B cell (primary cell): ENCODE results near the gene RUVBL2. TPM values are rescaled to one million over a fixed set of nuclear protein-coding genes. Genes with fewer than 3 reads are reported as not detected.

Source experiments
- ATAC-seq: fragments of 200-7000 bp; cut with Tn5 transposase; one replicate; pipeline ENCODE4 v1.10.0; 2021; ENCODE audit warnings: low read depth, mild to moderate bottlenecking, moderate number of reproducible peaks, moderate library complexity
- CTCF ChIA-PET: fragments of 350-600 bp; sonication (Branson Sonifier 250); formaldehyde crosslinking; loops from one replicate; lab custom pipeline; 2021; ENCODE audit warnings: antibody characterized with exemption, inconsistent platforms; lab: Charles Lee
- POLR2A ChIA-PET: fragments of 350-600 bp; sonication (Branson Sonifier 250); formaldehyde crosslinking; loops from one replicate; lab custom pipeline; 2021; ENCODE audit warnings: antibody characterized with exemption; lab: Charles Lee
- DNase-seq: peaks from one replicate; pipeline ENCODE4 v3.0.0; 2013
- H2AFZ ChIP-seq: 2 replicates; pipeline ENCODE4 v1.6.1; 2012; ENCODE audit warnings: mild to moderate bottlenecking, low read depth, low read length; ENCODE audit not compliant: insufficient read depth, poor library complexity, severe bottlenecking
- H3K27ac ChIP-seq, 2 donors: 1 replicate in 1 of 2; 2 replicates in 1 of 2; pipeline ENCODE4 v1.5.1; 2012 to 2013; ENCODE audit warnings: low read length in 2 of 2, mild to moderate bottlenecking in 2 of 2, moderate library complexity in 1 of 2
- H3K27me3 ChIP-seq, 4 experiments: fragments of 200-600 bp in 1 of 4; sonication (generic) in 1 of 4; replicated peaks in 1 of 4; 1 replicate in 2 of 4; 2 replicates in 2 of 4; pipeline versions ENCODE4 v1.6.1 to v1.7.0; 2013 to 2016; ENCODE audit warnings: low read length in 3 of 4, mild to moderate bottlenecking in 2 of 4, mixed read lengths in 1 of 4, moderate library complexity in 1 of 4; ENCODE audit not compliant: insufficient read depth in 4 of 4, control insufficient read depth in 3 of 4; ENCODE audit errors: control extremely low read depth in 1 of 4
- H3K36me3 ChIP-seq, 2 experiments: replicated peaks in 1 of 2; 1 replicate in 1 of 2; 2 replicates in 1 of 2; pipeline versions ENCODE4 v1.6.1 to v1.7.1; 2013; ENCODE audit warnings: low read length in 1 of 2; ENCODE audit not compliant: insufficient read depth in 2 of 2, control insufficient read depth in 1 of 2; ENCODE audit errors: control extremely low read depth in 1 of 2, extremely low read depth in 1 of 2
- H3K4me1 ChIP-seq, 2 donors: fragments of 200-600 bp in 1 of 2; sonication (generic) in 1 of 2; 1 replicate in 1 of 2; 2 replicates in 1 of 2; pipeline versions ENCODE4 v1.5.1 to v1.6.1; 2013 to 2017; ENCODE audit warnings: low read length in 2 of 2; ENCODE audit not compliant: control insufficient read depth in 2 of 2, insufficient read depth in 2 of 2
- H3K4me2 ChIP-seq: replicated peaks from 2 replicates; pipeline ENCODE3; 2012; ENCODE audit warnings: mild to moderate bottlenecking, low read depth, low read length; ENCODE audit not compliant: poor library complexity, severe bottlenecking
- H3K4me3 ChIP-seq, 5 experiments: fragments of 200-600 bp in 1 of 5; sonication (generic) in 1 of 5; 1 replicate in 3 of 5; 2 replicates in 2 of 5; pipeline versions ENCODE4 v1.5.1 to v1.7.0; 2011 to 2016; ENCODE audit warnings: low read length in 4 of 5, mild to moderate bottlenecking in 4 of 5, low read depth in 2 of 5, control low read depth in 1 of 5, moderate library complexity in 1 of 5; ENCODE audit not compliant: insufficient read depth in 1 of 5; ENCODE audit errors: control extremely low read depth in 1 of 5, extremely low read depth in 1 of 5
- H3K79me2 ChIP-seq: fragments of 200-600 bp; sonication (generic); one replicate; pipeline ENCODE4 v1.6.0; 2016; ENCODE audit warnings: low read length; ENCODE audit not compliant: control insufficient read depth, insufficient read depth
- H3K9ac ChIP-seq: fragments of 200-600 bp; sonication (generic); 2 replicates; pipeline ENCODE4 v1.6.1; 2017; ENCODE audit warnings: mild to moderate bottlenecking, low read length, moderate library complexity
- H3K9me3 ChIP-seq, 3 donors: one replicate each; pipeline versions ENCODE4 v1.6.1 to v1.7.1; 2013; ENCODE audit warnings: low read length in 2 of 3; ENCODE audit not compliant: control insufficient read depth in 2 of 3, insufficient read depth in 1 of 3; ENCODE audit errors: control extremely low read depth in 1 of 3
- H4K20me1 ChIP-seq: 2 replicates; pipeline ENCODE4 v1.6.0; 2012; ENCODE audit warnings: mild to moderate bottlenecking, low read length; ENCODE audit not compliant: insufficient read depth, control insufficient read depth, poor library complexity, severe bottlenecking
- H3K27ac Mint-ChIP-seq: one replicate; pipeline ENCODE4 v1.8.0; 2021; ENCODE audit warnings: mixed read lengths
- H3K27me3 Mint-ChIP-seq: one replicate; pipeline ENCODE4 v1.8.0; 2021; ENCODE audit warnings: mixed read lengths
- H3K4me1 Mint-ChIP-seq: one replicate; pipeline ENCODE4 v1.8.0; 2021; ENCODE audit warnings: mixed read lengths
- H3K4me3 Mint-ChIP-seq: one replicate; pipeline ENCODE4 v1.8.0; 2021; ENCODE audit warnings: mixed read lengths
- H3K9me3 Mint-ChIP-seq: one replicate; pipeline ENCODE4 v1.8.0; 2022; ENCODE audit warnings: mixed read lengths; ENCODE audit not compliant: insufficient read depth
- EZH2 ChIP-seq: IDR thresholded peaks from 2 replicates; pipeline ENCODE4 v1.6.1; 2012; ENCODE audit warnings: borderline replicate concordance, low read depth, mild to moderate bottlenecking, moderate library complexity, low read length; ENCODE audit not compliant: insufficient read depth, poor library complexity, severe bottlenecking
- WGBS: methylation state at CpG from one replicate; pipeline ENCODE4 v1.1.5; 2013; ENCODE audit warnings: missing lambda C conversion rate; ENCODE audit not compliant: insufficient coverage; 5-methylcytosine and 5-hydroxymethylcytosine counted together
- intact Hi-C: fragments of 100-400 bp; cut with micrococcal nuclease; formaldehyde crosslinking; loops from one replicate; pipeline ENCODE4 v1.10.0; 2022
- polyA plus RNA-seq: library from polyadenylated mRNA; depleted of rRNA; stranded (reverse); fragments of >200 nt; gene quantifications from 2 replicates; pipeline ENCODE4 v1.2.3, GENCODE V29; 2012
- total RNA-seq, 2 donors: library from RNA; stranded (reverse); fragments of 120-200 nt in 1 of 2; gene quantifications; 1 replicate in 1 of 2; 2 replicates in 1 of 2; pipeline versions ENCODE4 v1.2.3 to v1.2.4, GENCODE V29; 2013 to 2022
- TF ChIP-seq, protein P1 (sequence below): fragments of 200-600 bp; IDR thresholded peaks from one replicate; pipeline ENCODE4 v1.8.0; 2022; ENCODE audit warnings: antibody characterized with exemption, mild to moderate bottlenecking

RUVBL2 gene
- total and polyA plus RNA-seq, 2 donors (not counting 1 experiment from before 2014, with no cell fraction given), result 36.1 to 57.4 TPM

- no peak overlapping the region for H2AFZ ChIP-seq
- no peak overlapping the region for H3K27ac Mint-ChIP-seq
- peaks cover 52% of the 10 kb centered on the region for H3K4me1 Mint-ChIP-seq
- ChIA-PET CTCF (interaction anchor here (1.5 to 2.4 kb wide), 3 partner anchors 9 to 32 kb away, joined by 4 to 8 read pairs (median 8); partner anchors contain the start of genes GYS1 and RUVBL2), POLR2A (interaction anchor here (0.7 to 1.5 kb wide), 3 partner anchors 88 to 324 kb away, joined by 3 to 6 read pairs (median 4); partner anchors contain the start of gene DBP)
- peaks cover 31 to 37% of the 10 kb centered on the region in 2 donors for H3K4me1 ChIP-seq
- H3K79me2 ChIP-seq, result peaks cover 27% of the 10 kb centered on the region
- no peaks in the 10 kb centered on the region for H3K9me3 Mint-ChIP-seq
- ATAC-seq (no peak), DNase-seq (no peak)
- intact Hi-C loops, result no loop called here
- no peaks in the 10 kb centered on the region for H3K27me3 ChIP-seq
- H3K4me3 ChIP-seq, result no peak overlapping the region
- TF ChIP-seq EZH2, result no peak
- TF ChIP-seq, protein P1, sequence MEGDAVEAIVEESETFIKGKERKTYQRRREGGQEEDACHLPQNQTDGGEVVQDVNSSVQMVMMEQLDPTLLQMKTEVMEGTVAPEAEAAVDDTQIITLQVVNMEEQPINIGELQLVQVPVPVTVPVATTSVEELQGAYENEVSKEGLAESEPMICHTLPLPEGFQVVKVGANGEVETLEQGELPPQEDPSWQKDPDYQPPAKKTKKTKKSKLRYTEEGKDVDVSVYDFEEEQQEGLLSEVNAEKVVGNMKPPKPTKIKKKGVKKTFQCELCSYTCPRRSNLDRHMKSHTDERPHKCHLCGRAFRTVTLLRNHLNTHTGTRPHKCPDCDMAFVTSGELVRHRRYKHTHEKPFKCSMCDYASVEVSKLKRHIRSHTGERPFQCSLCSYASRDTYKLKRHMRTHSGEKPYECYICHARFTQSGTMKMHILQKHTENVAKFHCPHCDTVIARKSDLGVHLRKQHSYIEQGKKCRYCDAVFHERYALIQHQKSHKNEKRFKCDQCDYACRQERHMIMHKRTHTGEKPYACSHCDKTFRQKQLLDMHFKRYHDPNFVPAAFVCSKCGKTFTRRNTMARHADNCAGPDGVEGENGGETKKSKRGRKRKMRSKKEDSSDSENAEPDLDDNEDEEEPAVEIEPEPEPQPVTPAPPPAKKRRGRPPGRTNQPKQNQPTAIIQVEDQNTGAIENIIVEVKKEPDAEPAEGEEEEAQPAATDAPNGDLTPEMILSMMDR, result no peak
- peak overlapping the region in 1 of 2 donors; percentile 88 for H3K27ac ChIP-seq
- no peak overlapping the region for H3K4me3 Mint-ChIP-seq
- no peaks in the 10 kb centered on the region for H3K9me3 ChIP-seq
- H3K4me2 ChIP-seq, result no peak overlapping the region
- H3K27me3 Mint-ChIP-seq, result no peaks in the 10 kb centered on the region
- H3K36me3 ChIP-seq, result peaks cover 1 to 7% of the 10 kb centered on the region in 2 experiments
- H3K9ac ChIP-seq, result no peak overlapping the region
- H4K20me1 ChIP-seq, result peaks cover 8% of the 10 kb centered on the region
- 95% methylated on average over 17 of the region's 19 CpGs for WGBS
Observed at GRCh38 chr19:48961051-48961649, 32.5 kb upstream of the RUVBL2 start.

GRCh38 chr19:48961673-48962028 is 32.0 kb upstream of the RUVBL2 start:
- peak overlapping the region; percentile 50 for H3K9ac ChIP-seq
- peaks cover 30% of the 10 kb centered on the region for H3K79me2 ChIP-seq
- no peak for TF ChIP-seq EZH2
- TF ChIP-seq, protein P1, result no peak
- H3K27ac ChIP-seq, result peak overlapping the region; percentile 85 to 88
- no peak overlapping the region for H3K4me3 ChIP-seq
- no peaks in the 10 kb centered on the region for H3K9me3 ChIP-seq
- ChIA-PET POLR2A (interaction anchor here (0.7 to 1.5 kb wide), 5 partner anchors 10 to 324 kb away, joined by 3 to 6 read pairs (median 4); partner anchors contain the start of gene DBP), CTCF (interaction anchor here (1.5 kb wide), 2 partner anchors 9 to 32 kb away, joined by 4 to 8 read pairs; partner anchors contain the start of genes GYS1 and RUVBL2)
- H3K27me3 ChIP-seq, result no peaks in the 10 kb centered on the region
- peak overlapping the region; percentile 75 for H3K4me2 ChIP-seq
- H2AFZ ChIP-seq, result no peak overlapping the region
- H3K4me1 Mint-ChIP-seq, result peaks cover 54% of the 10 kb centered on the region
- WGBS, result 92% methylated on average over 11 of the region's 12 CpGs
- ATAC-seq (no peak), DNase-seq (no peak)
- peaks cover 36 to 42% of the 10 kb centered on the region in 2 donors for H3K4me1 ChIP-seq
- peak overlapping the region; percentile 93 for H3K27ac Mint-ChIP-seq
- no peaks in the 10 kb centered on the region for H3K27me3 Mint-ChIP-seq
- no peaks in the 10 kb centered on the region for H3K9me3 Mint-ChIP-seq
- intact Hi-C loops, result no loop called here
- H4K20me1 ChIP-seq, result peaks cover 13% of the 10 kb centered on the region
- peak overlapping the region; percentile 64 for H3K4me3 Mint-ChIP-seq
- peaks cover 0 to 9% of the 10 kb centered on the region in 2 experiments for H3K36me3 ChIP-seq
